ENCODE measurements around the gene CD40.
"Not testable (repeated sequence)": the region's sequence is repeated elsewhere in the genome, so short reads cannot be mapped to it uniquely, and the experiment has no call there.

Gene CD40

DNA sequence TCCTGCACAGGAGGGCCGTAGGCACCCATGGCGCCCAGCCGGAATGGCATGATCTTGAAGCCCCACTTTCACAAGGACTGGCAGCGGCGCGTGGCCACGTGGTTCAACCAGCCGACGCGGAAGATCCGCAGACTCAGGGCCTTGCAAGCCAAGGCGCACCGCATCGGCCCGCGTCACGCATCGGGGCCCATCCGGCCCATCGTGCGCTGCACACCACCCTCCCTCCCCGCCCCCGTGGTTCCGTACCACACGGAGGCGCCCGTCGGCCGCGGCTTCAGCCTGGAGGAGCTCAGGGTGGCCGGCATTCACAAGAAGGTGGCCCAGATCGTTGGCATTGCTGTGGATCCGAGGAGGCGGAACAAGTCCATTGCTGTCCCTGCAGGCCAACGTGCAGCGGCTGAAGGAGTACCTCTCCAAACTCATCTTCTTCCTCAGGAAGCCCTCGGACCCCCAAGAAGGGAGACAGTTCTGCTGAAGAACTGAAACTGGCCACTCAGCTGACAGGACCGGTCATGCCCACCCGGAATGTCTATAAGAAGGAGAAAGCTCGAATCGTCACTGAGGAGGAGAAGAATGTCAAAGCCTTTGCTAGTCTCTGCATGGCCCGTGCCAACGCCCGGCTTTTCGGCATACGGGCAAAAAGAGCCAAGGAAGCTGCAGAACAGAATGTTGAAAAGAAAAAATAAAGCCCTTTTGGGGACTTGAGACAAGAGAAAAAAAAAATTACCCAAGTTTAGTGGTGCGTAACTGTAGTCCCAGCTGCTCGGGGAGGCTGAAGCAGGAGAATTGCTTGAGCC, 18.4 kb upstream of the CD40 start:
- DNase-seq, result no peak

DNA sequence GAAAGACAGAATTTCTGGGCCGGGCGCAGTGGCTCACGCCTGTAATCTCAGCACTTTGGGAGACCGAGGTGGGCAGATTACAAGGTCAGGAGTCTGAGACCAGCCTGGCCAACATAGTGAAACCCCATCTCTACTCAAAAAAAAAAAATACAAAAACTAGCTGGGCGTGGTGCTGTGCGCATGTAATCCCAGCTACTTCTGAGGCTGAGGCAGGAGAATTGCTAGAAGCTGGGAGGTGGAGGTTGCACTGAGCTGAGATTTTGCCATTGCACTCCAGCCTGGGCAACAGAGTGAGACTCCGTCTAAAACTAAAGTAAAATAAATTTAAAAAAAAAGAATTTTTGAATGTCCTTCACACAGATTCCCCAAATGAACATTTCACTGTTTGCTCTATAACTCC, 17.7 kb upstream of the CD40 start:
- not testable (repeated sequence) for DNase-seq

DNA sequence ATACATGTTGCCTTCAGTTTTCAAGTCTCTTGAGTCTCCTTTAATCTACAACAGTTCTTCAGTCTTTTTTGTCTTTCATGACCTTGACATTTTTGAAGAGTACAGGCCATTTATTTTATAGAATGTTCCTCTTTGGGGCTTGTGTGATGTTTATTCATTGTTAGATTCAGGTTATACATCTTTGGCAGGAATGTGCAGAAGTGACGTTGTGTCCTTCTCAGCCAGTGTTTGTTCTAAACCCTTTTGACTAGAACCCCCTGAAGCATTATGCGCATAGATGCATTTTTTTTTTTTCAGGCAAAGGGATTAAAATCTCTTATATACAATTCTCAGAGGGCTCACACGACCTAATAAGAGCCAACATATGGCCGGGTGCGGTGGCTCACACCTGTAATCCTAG, 17.1 kb upstream of the CD40 start:
- DNase-seq, result no peak

DNA sequence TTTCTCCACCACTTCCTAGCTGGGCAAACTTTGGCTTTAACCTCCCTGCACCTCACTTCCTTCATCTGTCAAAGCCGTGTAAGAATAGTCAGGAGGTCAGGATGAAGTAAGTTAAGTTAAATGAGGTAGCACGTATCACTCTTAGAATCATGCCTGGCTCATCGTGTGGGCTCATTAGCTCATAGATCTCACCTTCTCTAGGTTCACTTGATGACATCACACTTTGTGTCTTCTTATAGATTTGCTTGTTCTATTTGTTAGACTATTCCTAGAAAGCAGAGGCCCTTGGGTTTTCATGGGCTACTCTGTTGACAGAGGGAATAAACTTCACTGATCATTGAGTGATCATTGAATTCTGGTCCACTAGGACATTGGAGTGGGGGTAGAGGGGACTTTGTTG, 16.2 kb upstream of the CD40 start:
- no peak for DNase-seq

DNA sequence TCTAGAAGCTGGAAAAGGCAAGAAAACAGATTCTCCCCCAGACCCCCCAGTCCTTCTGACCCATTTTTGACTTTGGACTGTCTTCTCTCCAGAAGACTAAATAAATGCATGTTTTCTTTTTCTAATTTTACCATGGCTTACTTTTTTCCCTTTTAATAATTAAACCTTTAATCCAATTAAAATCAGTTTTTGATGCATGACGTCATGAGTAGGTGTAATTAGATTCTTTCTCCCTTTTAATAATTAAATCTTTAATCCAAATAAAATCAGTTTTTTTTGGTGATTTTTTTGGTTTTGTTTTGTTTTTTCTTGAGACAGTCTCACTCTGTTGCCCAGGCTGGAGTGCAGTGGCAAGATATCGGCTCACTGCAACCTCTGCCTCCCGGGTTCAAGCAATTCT, 15.2 kb upstream of the CD40 start:
- no peak for DNase-seq

DNA sequence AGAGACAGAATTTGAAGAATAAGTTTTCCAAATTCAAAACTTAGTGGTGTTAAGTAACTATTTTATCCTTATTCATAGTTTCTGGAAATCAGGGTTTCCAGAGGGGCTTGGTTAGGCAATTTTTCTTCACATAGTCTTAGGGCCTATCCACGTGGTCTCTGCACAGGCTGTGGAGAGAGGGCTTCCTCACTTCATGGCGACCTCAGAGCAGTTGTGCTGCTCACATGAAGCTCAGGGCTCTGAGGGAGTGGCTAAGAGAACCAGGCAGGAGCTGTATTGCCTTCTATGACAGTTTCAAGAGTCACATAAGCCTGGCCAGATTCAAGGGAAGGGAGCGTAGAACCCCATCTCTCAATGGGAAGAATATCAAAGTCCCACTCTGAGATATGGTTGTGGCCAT, 13.9 kb upstream of the CD40 start:
- no peak for DNase-seq

DNA sequence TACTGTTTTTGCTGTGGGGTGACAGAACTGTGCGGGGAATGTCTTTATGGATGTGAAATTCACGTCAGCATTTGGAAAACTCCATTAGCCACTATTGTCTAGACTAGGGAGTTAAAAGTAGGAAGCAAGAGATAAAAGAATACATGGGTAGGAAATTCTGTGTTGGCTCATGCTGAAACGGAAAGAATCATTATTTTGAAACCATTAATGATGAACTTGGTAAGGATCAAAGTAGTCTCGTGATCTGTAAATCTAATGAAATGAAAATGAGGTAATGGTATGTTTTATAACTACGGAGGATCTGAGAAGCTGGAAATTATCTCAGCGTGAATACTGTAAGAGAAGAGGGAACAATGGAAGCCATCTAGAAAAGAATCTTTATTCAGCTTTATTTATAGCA, 11.1 kb upstream of the CD40 start:
- DNase-seq, result no peak

DNA sequence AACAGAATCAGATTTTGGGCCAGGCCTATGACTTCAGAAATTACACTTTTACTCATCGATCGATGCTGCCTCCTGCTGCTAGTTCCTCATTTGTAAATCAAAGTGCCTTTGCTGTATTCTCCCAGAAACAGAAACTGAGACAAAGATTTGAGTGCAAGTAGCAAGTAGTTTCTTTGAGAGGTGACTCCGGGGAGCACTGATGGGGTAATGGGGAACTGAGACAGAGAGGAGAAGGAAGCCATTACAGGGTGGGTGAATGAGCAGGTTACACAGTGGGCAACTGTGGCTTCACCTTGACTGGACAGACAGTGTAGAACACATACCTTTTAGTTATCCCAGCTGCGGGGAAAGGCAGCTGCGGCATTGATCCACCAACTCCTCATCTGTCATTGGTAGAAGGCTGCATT, 9.7 kb upstream of the CD40 start:
- no peak for DNase-seq

DNA sequence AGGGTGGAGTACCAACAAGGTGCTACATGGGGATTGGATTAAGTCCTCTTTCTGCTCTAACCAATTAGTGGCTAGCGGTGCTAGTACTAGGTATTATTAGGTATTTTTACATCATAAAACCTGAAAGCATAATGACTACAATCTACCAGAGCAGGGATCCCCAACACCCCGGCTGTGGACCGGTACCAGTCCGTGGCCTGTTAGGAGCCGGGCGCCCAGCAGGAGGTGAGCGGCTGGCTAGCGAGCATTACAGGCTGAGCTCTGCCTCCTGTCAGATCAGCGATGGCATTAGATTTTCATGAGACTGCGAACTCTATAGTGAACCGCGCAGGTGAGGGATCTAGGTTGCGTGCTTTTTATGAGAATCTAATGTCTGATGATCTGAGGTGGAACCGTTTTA, 9.1 kb upstream of the CD40 start:
- no peak for DNase-seq

DNA sequence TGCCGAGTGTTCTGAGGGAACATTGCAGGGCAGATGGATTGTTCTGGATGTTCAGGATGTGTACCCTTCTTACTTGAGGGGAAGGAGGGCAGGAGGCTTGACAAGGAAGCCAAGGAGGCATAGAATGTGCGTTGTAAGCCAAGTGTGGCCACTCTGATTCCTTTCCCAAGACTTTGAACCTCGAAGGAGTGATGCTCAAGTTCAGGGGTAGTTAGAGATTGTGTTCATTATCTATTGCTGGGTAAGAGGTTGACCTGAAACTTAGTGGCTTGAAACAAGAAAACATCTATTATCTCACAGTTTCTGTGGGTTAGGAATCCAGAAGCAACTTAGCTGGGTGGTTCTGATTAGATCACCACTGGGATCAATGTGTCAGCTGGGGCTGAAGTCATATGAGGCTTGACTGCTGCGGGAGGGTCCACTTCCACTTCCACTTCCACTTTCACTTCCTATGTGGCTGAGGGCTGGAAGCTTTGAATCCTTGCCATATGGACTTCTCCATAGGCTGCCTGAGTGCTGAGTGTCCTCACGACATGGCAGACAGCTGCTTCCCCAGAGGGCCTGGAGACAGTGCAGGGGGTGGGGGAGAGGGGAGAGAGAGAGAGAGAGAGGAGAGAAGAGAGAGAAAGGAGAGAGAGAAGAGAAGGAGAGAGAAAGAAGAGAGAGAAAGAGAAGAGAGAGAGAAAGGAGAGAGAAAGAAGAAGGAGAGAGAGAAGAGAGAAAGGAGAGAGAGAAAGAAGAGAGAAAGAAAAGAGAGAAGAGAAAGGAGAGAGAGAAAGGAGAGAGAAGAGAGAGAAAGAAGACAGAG, 6.9 kb upstream of the CD40 start:
- DNase-seq, result no peak

DNA sequence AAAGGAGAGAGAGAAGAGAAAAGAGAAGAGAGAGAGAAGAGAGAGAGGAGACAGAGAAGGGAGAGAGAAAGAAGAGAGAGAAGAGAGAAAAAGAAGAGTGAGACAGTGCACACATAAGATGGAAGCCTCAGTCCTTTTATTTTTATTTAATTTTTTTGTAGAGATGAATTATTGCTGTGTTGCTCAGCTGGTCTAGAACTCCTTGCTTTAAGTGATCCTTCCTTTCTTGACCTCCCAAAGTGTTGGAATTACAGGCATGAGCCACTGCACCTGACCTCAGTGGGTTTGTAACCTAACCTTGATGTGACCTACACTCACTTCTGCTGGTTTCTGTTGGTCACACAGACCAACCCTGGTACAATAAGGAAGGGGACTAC, 6.3 kb upstream of the CD40 start:
- DNase-seq, result no peak

DNA sequence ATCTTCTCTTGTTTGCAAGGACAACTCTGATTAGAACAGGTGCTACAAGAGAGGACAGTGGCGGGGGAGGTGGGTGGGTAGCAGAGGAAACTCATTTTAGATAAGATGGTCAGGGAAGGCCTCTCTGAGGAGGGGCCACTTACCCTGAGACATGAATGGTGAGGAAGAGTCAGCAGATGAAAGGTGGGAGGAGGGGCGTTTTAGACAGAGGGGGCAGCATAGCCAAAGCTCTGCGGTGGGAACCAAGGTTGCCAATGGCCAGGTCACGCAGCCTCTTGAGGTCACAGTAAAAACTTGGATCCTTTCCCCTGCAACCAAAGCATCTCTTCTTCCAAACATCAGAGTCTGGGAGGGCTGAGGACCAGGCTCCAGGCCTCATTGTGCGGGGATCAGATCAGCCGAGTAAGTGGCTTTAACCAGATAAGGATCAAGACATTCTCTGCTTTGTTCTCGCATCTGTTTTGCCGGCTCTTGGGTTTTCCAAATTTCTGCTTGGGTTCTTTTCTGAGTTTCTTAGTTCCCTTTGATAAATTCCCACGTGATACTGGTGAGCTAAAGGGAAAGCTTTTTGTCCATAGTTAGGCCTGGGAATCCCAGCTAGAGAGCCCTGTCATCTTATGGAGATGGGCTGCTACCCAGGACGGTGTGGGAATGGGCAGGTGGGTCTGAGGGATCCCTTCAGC, 5.5 kb upstream of the CD40 start:
- DNase-seq, result no peak

DNA sequence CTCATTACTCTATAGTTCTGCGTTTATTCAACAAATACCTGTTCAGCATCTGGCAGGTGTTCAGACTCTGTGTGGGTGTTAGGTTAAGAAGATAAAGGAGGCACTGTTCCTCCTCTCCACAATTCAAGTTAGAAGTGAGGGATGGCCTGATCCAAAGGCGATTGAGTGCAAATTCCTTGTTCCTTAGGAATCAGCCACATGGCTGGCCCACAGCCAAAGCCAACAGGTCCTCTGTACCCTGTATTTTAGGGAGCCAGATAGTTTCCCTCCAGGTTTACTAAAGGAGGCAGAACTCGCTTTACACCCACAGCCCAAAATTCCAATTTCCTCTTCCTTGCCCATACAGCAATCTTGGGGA, 5.0 kb upstream of the CD40 start:
- DNase-seq, result no peak

DNA sequence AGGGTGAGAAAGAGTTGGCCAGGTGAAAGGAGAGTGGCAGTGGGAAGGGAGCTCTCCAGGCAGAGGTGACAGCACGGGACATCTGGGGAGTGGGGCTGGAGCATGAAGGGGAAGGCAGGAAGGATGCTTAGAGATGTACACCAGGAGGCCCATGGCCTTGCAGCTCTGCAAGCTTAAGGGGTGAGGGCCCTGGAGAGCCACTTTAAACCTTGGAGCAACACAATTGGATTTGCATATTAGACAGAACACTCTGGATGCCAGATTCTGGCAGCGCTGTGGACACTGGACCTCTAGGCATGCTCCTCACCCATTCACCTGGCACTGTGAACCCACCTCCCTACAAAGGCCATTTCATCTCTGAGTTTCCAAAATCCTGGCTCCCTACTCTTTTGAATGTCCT, 3.7 kb upstream of the CD40 start:
- DNase-seq, result no peak

DNA sequence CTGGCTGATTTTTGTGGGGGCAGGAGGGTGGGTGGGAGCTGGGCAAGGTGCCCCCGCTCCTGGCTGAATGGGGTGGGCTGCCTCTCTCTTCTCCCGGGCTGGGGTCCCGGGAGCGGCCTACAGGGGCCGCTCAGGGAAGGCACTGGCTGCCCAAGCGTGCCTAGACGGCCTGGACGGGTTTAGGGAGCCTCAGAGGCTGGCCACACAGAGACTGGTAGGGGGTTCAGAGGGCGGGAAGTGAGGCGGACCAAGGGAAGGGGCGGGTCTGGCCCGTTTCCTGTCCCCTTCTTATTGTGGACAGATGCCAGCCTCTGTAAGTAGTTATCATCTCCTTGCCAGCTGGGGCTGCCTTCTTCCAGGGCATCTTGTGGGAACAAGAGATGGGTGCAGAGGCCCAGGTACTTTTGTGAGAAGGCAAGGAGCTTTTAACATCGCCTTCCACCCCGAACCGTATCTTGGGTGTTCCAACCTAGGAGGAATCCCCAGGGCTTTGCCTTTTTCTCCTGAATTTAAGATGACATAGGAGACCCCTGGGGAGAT, 437 bp downstream of the CD40 start:
- DNase-seq, result no peak

DNA sequence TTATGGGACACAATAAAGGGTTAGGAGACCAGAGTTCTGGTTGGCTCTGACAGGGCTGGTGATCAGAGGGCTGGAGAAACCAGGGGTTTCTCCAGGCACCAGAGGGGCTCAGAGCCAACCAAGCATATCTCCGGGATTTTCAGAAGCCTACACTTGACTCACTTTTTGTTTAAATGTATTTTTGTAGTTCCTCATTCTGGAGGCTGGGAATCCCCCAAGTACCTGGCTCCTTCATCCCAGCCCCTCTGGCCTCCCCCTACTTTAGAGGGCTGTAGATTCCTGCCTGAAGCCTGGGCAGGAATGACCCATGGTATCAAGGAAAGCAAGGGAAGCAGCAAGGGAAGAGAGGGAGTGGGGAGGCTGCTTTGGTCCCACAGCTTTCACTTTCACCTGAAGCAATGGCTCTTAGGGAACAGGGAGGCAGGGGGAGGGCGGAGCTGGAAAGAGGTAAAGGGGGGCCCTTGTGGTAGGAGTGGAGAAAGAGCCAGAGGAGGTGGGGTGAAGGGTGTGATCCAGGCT, 973 bp downstream of the CD40 start:
- DNase-seq, result no peak

DNA sequence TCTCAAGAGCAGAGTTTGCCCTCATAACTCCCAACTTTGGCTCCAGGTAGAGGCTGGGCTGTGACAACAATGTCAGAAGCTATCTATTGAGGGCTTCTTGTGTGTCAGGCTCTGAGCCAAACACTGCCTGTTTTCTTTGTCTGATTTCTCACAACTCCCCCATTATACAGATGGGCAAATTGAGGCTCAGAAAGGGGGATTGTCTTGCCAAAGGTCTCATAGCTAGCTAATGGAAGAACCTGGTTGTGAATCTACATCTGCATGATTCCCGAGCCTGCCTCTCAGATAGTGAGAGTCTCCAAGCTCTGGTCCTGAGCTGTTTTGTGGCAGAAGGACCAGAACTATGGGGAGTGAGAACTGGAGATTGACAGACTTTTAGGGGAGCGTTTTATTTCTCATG, 1.4 kb downstream of the CD40 start:
- no peak for DNase-seq

DNA sequence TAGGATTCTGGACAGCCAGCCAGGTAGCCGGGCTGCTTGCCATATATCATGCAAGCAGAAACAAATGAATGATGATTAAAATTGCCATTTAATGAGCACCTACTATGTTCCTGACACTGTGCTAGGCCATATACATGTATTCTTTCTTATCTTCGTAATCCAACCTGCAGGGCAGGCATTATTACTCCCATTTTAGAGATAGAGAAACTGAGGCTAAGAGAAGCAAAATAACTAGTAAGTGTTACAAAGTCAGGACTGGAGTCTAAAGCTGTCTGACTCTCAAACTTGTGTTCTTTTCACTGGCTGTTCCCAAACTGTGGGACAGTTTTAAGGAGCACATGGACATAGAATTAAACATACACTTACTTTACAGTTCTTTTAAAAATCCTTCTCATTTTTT, 2.0 kb downstream of the CD40 start:
- DNase-seq, result no peak

DNA sequence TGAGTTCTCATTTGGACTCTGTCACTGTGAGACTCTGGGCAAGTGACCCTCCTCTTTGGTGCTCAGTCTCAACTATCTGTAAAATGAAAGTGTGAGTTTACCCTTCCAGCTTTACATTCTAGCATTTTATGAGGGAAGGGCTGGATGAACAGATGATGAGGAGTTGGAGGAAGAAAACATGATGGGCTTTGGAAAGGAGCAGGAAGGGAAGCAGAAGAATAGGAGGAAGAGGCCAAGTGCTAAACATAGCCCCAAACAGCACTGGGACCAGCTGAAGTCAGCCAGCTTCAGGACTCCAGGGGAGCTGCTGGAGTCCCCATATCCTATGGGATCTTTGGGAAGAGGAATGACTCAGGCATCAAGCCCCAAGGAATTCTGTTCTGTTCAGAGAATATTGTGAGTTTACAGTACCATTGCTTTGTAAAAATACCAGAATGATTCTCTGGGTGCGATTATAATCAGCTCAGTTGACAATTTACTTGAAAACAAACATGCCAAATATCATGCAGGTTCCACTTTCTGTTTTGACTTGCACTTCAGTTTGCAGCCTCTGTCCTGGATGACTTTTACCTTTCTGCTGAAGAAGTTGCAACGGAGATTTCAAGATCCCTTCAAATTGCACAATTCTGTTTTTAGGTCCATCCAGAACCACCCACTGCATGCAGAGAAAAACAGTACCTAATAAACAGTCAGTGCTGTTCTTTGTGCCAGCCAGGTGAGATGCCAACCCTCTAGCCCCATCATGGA, 3.2 kb downstream of the CD40 start:
- DNase-seq, result no peak

DNA sequence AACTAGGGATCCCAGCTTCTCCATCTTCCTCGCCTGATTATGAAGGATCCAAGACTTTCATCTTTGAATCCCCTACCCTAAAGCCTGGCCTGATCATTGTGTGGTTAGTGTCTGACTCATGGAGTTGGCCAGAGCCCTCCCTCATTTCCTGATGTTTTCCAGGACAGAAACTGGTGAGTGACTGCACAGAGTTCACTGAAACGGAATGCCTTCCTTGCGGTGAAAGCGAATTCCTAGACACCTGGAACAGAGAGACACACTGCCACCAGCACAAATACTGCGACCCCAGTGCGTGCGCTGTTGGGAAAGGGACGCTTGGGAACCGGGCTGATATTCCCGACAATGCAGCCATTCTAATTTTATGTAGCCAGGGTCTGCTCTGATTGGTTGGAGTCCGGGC, 4.0 kb downstream of the CD40 start:
- no peak for DNase-seq

DNA sequence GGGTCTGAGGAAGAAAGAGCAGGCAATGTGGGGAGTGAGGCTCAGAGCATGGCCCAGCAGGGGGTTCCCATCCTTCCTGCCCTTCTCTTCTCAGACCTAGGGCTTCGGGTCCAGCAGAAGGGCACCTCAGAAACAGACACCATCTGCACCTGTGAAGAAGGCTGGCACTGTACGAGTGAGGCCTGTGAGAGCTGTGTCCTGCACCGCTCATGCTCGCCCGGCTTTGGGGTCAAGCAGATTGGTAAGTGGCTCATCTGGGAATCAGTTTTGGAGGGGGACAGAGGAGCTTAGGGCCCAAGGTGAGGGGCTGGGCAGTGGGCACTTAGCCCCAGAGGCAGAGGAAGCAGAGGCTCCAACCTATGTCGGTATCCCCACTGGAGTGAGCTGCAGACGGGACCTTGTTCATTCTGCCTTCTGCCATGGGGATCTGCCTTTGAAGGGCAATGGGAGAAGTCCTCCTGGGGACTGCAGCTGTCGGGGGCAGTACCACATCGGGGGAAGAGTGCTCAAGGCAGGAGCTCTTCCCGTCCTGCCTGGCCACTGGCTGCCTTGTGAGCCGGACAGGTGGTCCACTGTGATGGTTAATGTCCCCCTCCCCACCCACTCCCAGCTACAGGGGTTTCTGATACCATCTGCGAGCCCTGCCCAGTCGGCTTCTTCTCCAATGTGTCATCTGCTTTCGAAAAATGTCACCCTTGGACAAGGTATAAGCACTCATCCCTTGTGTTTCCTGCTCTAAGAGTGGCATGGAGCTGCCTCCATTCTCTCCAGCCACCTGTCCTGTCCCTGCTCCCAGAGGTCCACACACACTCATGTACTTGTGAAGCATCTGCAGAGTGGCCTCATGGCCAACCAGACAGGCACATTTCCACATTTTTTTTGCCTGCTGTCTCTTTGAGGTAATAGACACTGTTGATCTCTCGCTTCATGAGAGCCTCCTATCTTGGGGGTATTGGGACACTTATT, 4.7 kb downstream of the CD40 start:
- DNase-seq, result no peak
